ENCODE measurements around the gene PLCL1. TPM values are rescaled to one million over a fixed set of nuclear protein-coding genes. Genes with fewer than 3 reads are reported as not detected.

Gene PLCL1
- total and polyA plus RNA-seq, 10 of the 15 experiments (the other 5 are each of a cell fraction or from before 2014, with no cell fraction given): 0.03 to 1.5 (median 0.22) TPM

GRCh38 chr2:197759013-197759412, 45.4 kb upstream of the PLCL1 start:
- Histone ChIP-seq H3K4me2 (ENCODE audit: control insufficient read depth, insufficient read depth) (no peak overlapping the region), H3K9me3 (replicated peaks; ENCODE audit: control insufficient read depth, insufficient read depth, low read length) (peaks cover 5% of the 10 kb centered on the region; the same call in 2 of the 3 replicates), H3K9ac (ENCODE audit: control insufficient read depth, insufficient read depth, low read length) (no peak overlapping the region), H3K27ac (ENCODE audit: control insufficient read depth, insufficient read depth) (no peak overlapping the region), H4K20me1 (ENCODE audit: control insufficient read depth, insufficient read depth) (no peaks in the 10 kb centered on the region), H2AFZ (ENCODE audit: control insufficient read depth, low read depth, low read length) (no peak overlapping the region), H3K4me3 (no peak overlapping the region), H3K27me3 (replicated peaks in 1 of 2; ENCODE audit: control insufficient read depth in 2 of 2, insufficient read depth in 2 of 2, low read length in 1 of 2) (no peaks in the 10 kb centered on the region), H3K4me1 (ENCODE audit: control insufficient read depth, insufficient read depth, low read length) (no peaks in the 10 kb centered on the region), H3K36me3 (ENCODE audit: control insufficient read depth in 2 of 2, insufficient read depth in 2 of 2, low read length in 1 of 2) (no peaks in the 10 kb centered on the region), H3K79me2 (ENCODE audit: control insufficient read depth, insufficient read depth, low read length) (no peaks in the 10 kb centered on the region)
- CTCF ChIA-PET: interaction anchor here (1.5 kb wide), 1 partner anchor 20 kb away, joined by 4 read pairs; no protein-coding TSS in a partner anchor
- intact Hi-C loops (cut with micrococcal nuclease; ENCODE audit: unreplicated experiment) (no loop called here), in situ Hi-C loops (cut with MboI) (no loop called here)
- SMC1A ChIA-PET (ENCODE audit: uncharacterized antibody, unreplicated experiment): no interaction called here
- WGBS (ENCODE audit: insufficient coverage, insufficient replicate concordance, low lambda C conversion rate, missing lambda C conversion rate): 35% methylated on average over 4 of the region's 4 CpGs
- FAIRE-seq (no peak), DNase-seq (ENCODE audit: low read depth, low spot score) (no peak), ATAC-seq (no peak)
- POLR2A ChIA-PET: no interaction called here
- no TSS peak for BruUV-seq (replicated peaks)
- TF ChIP-seq, protein P1, sequence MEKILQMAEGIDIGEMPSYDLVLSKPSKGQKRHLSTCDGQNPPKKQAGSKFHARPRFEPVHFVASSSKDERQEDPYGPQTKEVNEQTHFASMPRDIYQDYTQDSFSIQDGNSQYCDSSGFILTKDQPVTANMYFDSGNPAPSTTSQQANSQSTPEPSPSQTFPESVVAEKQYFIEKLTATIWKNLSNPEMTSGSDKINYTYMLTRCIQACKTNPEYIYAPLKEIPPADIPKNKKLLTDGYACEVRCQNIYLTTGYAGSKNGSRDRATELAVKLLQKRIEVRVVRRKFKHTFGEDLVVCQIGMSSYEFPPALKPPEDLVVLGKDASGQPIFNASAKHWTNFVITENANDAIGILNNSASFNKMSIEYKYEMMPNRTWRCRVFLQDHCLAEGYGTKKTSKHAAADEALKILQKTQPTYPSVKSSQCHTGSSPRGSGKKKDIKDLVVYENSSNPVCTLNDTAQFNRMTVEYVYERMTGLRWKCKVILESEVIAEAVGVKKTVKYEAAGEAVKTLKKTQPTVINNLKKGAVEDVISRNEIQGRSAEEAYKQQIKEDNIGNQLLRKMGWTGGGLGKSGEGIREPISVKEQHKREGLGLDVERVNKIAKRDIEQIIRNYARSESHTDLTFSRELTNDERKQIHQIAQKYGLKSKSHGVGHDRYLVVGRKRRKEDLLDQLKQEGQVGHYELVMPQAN (conservative IDR thresholded peaks at IDR 0.05): no peak
- TF ChIP-seq IKZF2 (IDR thresholded peaks at IDR 0.05) (no peak), RUNX3 (IDR thresholded peaks at IDR 0.05; ENCODE audit: low read length) (no peak), HSF1 (IDR thresholded peaks at IDR 0.05; ENCODE audit: low read depth, low read length) (no peak), CREM (IDR thresholded peaks at IDR 0.05; ENCODE audit: low read depth) (no peak)
- RAD21 ChIA-PET (ENCODE audit: unreplicated experiment): no interaction called here
